Measurements from ENCODE around the gene C10orf67. TPM values are rescaled to one million over a fixed set of nuclear protein-coding genes. Genes with fewer than 3 reads are reported as not detected.

C10orf67 gene
- total RNA-seq, 1 experiment from 2014 or later, result not detected

GRCh38 chr10:23262928-23263327, 81.7 kb downstream of the C10orf67 start (continued):
- no peak for TF ChIP-seq REST (IDR thresholded peaks at IDR 0.05; ENCODE audit: low read depth)
- TF ChIP-seq POLR2AphosphoS5 (IDR thresholded peaks at IDR 0.05; ENCODE audit: low read depth, low read length), result no peak
- no peak for TF ChIP-seq EZH2 (IDR thresholded peaks at IDR 0.05)
- TF ChIP-seq ZBTB33 (IDR thresholded peaks at IDR 0.05; ENCODE audit: extremely low read depth, insufficient replicate concordance, low read length), result no peak
- no peak for TF ChIP-seq CTCF (IDR thresholded peaks at IDR 0.05 in 2 of 3, conservative IDR thresholded peaks at IDR 0.05 in 1 of 3; ENCODE audit: borderline replicate concordance in 1 of 3, insufficient read depth in 1 of 3, low read depth in 2 of 3, low read length in 2 of 3)

- H3K36me3 ChIP-seq (ENCODE audit: control insufficient read depth in 1 of 2, insufficient read depth in 2 of 2, low read length in 2 of 2), result no peaks in the 10 kb centered on the region
- H3K9ac ChIP-seq (ENCODE audit: low read length), result no peak overlapping the region
- no peaks in the 10 kb centered on the region for H3K9me2 ChIP-seq (ENCODE audit: insufficient read depth)
- ATAC-seq, result no peak
- H3K27ac ChIP-seq (ENCODE audit: low read depth, low read length), result no peak overlapping the region
- H3K9me3 ChIP-seq (ENCODE audit: control insufficient read depth in 1 of 2, insufficient read depth in 1 of 2, low read depth in 1 of 2, low read length in 2 of 2), result no peaks in the 10 kb centered on the region
- ChIA-PET RAD21 (ENCODE audit: low non-redundant PET in 1 of 2, low total read pairs in 2 of 2, uncharacterized antibody in 2 of 2, unreplicated experiment in 2 of 2) (no interaction called here), POLR2A (no interaction called here), CTCF (no interaction called here)
- no peak overlapping the region for H2AFZ ChIP-seq (ENCODE audit: low read depth, low read length, poor library complexity, severe bottlenecking)
- no peak for DNase-seq (ENCODE audit: low read depth, low spot score)
- H4K20me1 ChIP-seq (ENCODE audit: insufficient read depth), result no peaks in the 10 kb centered on the region
- no peaks in the 10 kb centered on the region for H3K4me1 ChIP-seq (ENCODE audit: control insufficient read depth in 1 of 2, insufficient read depth in 2 of 2, low read length in 2 of 2)
- H3K27me3 ChIP-seq (ENCODE audit: insufficient read depth, low read length), result peaks cover 60% of the 10 kb centered on the region
- BruUV-seq (replicated peaks), result no TSS peak
- intact Hi-C loops (cut with micrococcal nuclease), result no loop called here
- H3K4me2 ChIP-seq (ENCODE audit: low read length), result no peak overlapping the region
- H3K79me2 ChIP-seq (ENCODE audit: insufficient read depth, low read length), result no peaks in the 10 kb centered on the region
- H3K4me3 ChIP-seq (replicated peaks in 1 of 2; ENCODE audit: low read depth in 1 of 2, low read length in 2 of 2), result no peak overlapping the region
- TF ChIP-seq RAD21 (IDR thresholded peaks at IDR 0.05; ENCODE audit: low read depth) (no peak), FOSL1 (IDR thresholded peaks at IDR 0.05; ENCODE audit: low read depth) (no peak), ZNF274 (IDR thresholded peaks at IDR 0.05; ENCODE audit: low read depth, low read length) (no peak), TCF7L2 (IDR thresholded peaks at IDR 0.05; ENCODE audit: borderline replicate concordance, extremely low read depth, insufficient read depth, insufficient read length) (no peak), SIN3A (IDR thresholded peaks at IDR 0.05; ENCODE audit: low read depth) (no peak), EZH2phosphoT487 (IDR thresholded peaks at IDR 0.05; ENCODE audit: borderline replicate concordance) (no peak), REST (IDR thresholded peaks at IDR 0.05; ENCODE audit: low read depth) (no peak), POLR2AphosphoS5 (IDR thresholded peaks at IDR 0.05; ENCODE audit: low read depth, low read length) (no peak), EGR1 (IDR thresholded peaks at IDR 0.05; ENCODE audit: low read depth) (no peak), MAX (IDR thresholded peaks at IDR 0.05) (no peak)
These were observed 86.1 kb downstream of the C10orf67 start for GRCh38 chr10:23258516-23258915.

Data from HCT116 (cell line).